ENCODE data around the gene CAPRIN2. TPM values are rescaled to one million over a fixed set of nuclear protein-coding genes. Genes with fewer than 3 reads are reported as not detected.

Gene CAPRIN2
- total RNA-seq, 1 experiment from 2014 or later, result 22.2 TPM

- DNase-seq (ENCODE audit: low read depth), result no peak
Observed at GRCh38 chr12:30700216-30700900, 54.4 kb downstream of the CAPRIN2 start.

GRCh38 chr12:30698346-30698745 lies 56.4 kb downstream of the CAPRIN2 start:
- no peak for DNase-seq (ENCODE audit: low read depth)

GRCh38 chr12:30696943-30697342 lies 57.8 kb downstream of the CAPRIN2 start:
- DNase-seq (ENCODE audit: low read depth), result no peak

- no peak for DNase-seq (ENCODE audit: low read depth)
Observed at GRCh38 chr12:30696486-30696885, 58.3 kb downstream of the CAPRIN2 start.

- DNase-seq (ENCODE audit: low read depth), result no peak
Observed at GRCh38 chr12:30696103-30696408, 58.7 kb downstream of the CAPRIN2 start.

GRCh38 chr12:30695199-30696102 lies 59.3 kb downstream of the CAPRIN2 start, which contains the start of gene IPO8:
IPO8 (minus strand) TSS chr12:30695869; CDS start chr12:30695647, 222 bp downstream.
- DNase-seq (ENCODE audit: low read depth), result peak; percentile 94

- DNase-seq (ENCODE audit: low read depth), result peak; percentile 61
Observed at GRCh38 chr12:30694412-30695198, 60.1 kb downstream of the CAPRIN2 start.

GRCh38 chr12:30692470-30692869 lies 62.3 kb downstream of the CAPRIN2 start:
- peak; percentile 11 for DNase-seq (ENCODE audit: low read depth)

- DNase-seq (ENCODE audit: low read depth), result peak; percentile 77
Observed at GRCh38 chr12:30691122-30691879, 63.5 kb downstream of the CAPRIN2 start.

- DNase-seq (ENCODE audit: low read depth), result peak; percentile 1
Observed at GRCh38 chr12:30687265-30687986, 67.3 kb downstream of the CAPRIN2 start.

- no peak for DNase-seq (ENCODE audit: low read depth)
Observed at GRCh38 chr12:30679241-30679640, 75.5 kb downstream of the CAPRIN2 start.

- no peak for DNase-seq (ENCODE audit: low read depth)
Observed at GRCh38 chr12:30678221-30678620, 76.5 kb downstream of the CAPRIN2 start.

- DNase-seq (ENCODE audit: low read depth), result no peak
Observed at GRCh38 chr12:30661210-30661609, 93.5 kb downstream of the CAPRIN2 start.

Other genes starting within 250 kb of the CAPRIN2 start
- 14.7 and 22.9 TPM in 2 replicates for gene IPO8, start 59.1 kb downstream of the CAPRIN2 start, total RNA-seq (2014; rRNA removed; shearing (Covaris generic))
- 0.39 and 0.44 TPM in 2 replicates for gene TSPAN11, start 171.8 kb upstream of the CAPRIN2 start, total RNA-seq (2014; rRNA removed; shearing (Covaris generic))